Stimulated activated CD8-positive, alpha-beta memory T cell treated with anti-CD3 and anti-CD28 coated beads, Interleukin-15, amount 100 ng/mL, for 4 hours (primary cell): Measurements from ENCODE around the gene TFDP2.
"Not testable (repeated sequence)": the region's sequence is repeated elsewhere in the genome, so short reads cannot be mapped to it uniquely, and the experiment has no call there.

Source experiments
- DNase-seq, 2 donors: peaks; one replicate each; pipeline ENCODE4 v3.0.0-alpha.2; 2020; ENCODE audit warnings: low read depth in 2 of 2

Gene TFDP2

DNA sequence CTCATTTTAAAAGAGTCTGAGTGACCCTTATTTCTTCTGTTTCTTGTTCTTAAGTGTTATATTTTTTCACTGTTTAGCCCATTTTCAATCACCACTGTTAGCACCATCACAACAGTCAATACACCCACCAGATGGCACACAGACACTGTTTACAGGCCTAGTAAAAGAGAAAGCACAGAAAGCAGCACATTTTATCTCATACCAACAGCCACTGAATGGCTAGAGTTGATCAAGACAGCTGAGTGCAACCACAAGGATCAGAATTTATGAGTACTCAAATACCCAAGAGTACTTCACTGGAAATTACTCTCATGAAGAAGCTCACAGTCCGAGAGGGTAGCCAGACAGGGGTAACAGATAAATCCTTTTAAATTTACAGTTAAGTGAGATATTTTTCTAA lies 127.0 kb downstream of the TFDP2 start:
- DNase-seq: no peak

DNA sequence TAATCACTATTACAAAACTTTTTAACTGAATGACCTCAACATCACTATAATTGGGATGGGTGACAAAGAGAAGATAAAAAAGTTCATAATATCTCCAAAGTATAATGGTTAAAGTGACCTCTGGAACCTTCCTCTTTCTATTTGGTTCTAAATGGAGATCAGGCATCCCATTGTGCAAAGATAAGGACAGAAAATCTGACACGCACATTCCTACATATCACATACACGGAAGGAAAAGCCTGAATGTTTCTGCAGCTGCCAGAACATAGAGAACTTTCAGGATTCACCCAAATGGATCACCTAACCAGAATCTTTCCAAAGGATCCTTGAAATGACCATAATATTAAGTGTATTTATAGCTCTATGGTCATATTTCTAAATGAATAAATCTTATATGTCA lies 128.2 kb downstream of the TFDP2 start:
- DNase-seq: no peak

- DNase-seq: no peak
Measured at GRCh38 chr3:142019794-142020320, 129.5 kb downstream of the TFDP2 start.

DNA sequence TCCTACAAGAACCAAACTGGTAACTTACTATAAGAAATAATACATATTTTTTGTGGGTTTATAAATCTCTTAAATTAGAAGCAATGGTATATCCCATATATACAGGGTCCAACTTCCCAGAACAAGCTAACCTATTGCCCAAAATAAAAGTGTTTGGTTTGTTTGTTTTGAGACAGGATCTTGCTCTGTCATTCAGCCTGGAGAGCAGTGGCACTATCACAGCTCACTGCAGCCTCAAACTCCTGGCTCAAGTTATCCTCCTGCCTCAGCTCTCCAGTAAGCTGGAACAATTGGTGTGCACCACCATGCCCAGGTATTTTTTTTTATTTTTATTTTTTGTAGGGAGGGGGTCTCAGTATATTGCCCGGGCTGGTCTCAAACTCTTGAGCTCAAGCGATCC lies 135.4 kb downstream of the TFDP2 start:
- no peak for DNase-seq

DNA sequence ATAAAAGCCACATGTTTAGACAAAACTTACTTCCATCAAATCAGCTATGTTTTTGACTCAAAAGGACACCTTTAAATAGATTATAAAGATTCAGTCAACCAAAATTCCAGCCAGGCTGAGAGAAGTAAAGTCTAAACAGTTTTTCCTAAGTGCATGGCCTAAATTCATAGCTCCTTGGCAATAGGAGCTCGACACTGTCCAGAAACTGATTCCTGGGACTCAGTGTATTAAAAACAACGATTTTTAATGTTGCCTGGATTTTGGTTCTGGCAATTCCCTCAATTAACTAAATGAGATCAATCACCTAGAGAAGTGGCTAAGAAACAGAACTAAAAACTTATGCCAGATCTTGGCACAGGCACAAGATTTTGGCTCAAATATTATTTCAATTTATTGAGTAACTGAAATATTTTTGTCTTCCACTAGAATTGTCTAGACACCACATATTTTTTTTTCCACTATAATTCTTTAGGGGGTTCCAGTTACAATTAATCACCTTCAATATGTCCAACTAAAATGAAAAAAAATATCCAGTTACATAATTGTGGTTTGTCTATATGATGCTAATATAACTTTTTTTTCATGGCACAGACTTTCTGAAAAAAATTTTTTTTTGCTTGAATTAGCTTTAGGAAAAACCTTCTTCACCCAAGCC lies 135.9 kb downstream of the TFDP2 start:
- DNase-seq: no peak

- no peak for DNase-seq
Measured at GRCh38 chr3:142009029-142009428, 140.3 kb downstream of the TFDP2 start.

DNA sequence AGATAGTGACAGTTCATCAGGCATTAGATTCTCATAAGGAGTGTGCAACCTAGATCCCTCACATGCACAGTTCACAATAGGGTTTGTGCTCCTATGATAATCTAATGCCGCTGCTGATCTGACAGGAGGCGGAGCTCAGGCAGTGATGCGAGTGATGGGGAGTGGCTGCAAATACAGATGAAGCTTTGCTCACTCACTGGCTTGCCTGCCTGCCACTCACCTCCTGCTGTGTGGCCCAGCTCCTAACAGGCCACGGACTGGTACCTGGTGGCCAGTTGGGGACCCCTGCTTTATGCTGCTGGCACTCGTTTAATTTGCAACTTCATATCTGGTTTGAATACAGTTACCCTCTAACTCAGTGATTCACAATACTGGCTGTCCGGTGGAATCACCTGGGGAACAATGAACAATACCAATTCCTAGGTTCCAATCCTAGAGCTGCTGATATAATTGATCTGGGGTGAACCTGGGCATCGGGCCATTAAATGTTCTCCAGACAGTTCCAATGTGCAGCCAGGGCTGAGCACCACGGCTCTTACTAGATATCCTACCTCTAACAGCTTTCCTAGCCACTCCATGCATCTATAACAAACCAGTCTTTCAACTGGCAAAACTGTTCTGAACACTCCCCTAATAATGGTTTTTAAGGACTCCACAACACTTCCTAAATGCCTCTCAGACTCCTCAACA lies 141.5 kb downstream of the TFDP2 start:
- DNase-seq: no peak

DNA sequence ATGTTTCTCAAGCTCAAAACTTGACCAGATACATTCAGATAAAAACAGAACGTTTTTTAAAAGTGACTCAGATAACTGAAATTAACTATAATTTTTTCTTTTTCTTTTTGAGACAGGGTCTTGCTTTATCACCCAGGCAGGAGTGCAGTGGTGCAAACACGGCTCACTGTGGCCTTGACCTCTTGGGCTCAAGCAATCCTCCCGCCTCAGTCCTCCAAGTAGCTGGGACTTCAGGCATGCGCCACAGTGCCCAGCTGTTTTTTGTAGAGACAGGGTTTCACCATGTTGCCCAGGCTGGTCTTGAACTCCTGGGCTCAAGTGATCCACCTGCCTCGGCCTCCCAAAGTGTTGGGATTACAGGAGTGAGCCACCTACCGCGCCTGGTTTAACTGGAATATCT lies 144.4 kb downstream of the TFDP2 start:
- not testable (repeated sequence) for DNase-seq

- no peak for DNase-seq
Measured at GRCh38 chr3:142004025-142004424, 145.3 kb downstream of the TFDP2 start.

- DNase-seq: no peak
Measured at GRCh38 chr3:142003291-142003690, 146.1 kb downstream of the TFDP2 start.

- no peak for DNase-seq
Measured at GRCh38 chr3:142000325-142000870, 148.9 kb downstream of the TFDP2 start.

GRCh38 chr3:141998669-141999290 lies 150.6 kb downstream of the TFDP2 start:
- DNase-seq: no peak

DNA sequence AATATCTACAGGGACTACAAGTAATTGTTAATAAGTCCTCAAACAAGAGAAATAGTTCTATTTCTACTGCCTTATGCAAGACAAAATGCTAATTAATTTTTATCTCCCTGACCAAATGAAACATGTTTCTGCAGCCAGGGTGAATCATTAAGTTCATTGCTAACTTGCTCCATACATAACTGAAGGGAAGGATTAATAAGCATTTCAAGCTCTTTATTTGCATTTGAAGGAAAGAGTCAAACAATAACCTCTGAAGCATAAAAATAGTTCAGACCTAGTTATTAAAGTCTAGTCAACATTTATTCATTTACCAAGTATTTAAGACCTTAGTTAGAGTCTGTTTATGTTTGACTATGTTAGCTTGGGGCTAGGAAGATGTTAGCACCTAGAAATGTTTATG lies 152.9 kb downstream of the TFDP2 start:
- DNase-seq: no peak

DNA sequence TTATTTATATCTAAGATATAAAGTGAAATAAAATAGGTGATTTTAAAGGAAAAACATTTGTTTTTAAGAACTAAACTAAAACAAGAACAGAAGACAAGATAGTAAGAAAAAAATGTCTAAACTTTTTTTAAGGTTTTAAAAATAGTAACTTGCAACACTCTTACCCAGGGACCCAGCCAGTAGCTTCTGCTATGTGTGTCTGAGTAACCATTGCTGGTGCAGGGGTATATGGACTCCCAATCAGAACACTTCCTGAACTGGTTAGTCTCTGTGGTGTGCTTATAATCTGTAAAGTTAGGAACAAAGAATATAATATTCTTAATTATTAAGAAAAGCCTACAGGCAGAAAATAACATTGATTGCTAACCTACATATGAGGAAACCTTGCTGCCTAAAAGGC lies 154.5 kb downstream of the TFDP2 start:
- no peak for DNase-seq

DNA sequence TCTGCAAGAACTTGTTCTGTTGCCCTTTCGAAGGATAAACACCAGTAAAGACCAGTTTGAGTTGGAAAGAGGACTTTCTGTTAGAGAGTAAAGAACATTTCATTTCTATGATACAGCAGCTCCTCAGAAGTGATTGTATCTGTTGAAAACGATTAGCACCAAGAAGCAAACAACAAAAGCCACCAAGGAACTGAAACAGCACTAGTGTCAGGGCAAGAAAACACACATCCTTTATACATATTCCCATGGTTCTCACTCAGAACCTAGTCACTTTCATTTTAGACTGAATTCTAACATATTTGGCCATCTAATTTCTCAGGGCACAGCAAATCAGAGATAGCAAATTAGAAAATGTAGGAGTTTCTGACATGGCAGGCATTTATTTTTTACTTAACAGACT lies 156.8 kb downstream of the TFDP2 start:
- no peak for DNase-seq

- DNase-seq: no peak
Measured at GRCh38 chr3:141986548-141987107, 162.7 kb downstream of the TFDP2 start.

GRCh38 chr3:141981084-141981483 lies 168.3 kb downstream of the TFDP2 start:
- no peak for DNase-seq

DNA sequence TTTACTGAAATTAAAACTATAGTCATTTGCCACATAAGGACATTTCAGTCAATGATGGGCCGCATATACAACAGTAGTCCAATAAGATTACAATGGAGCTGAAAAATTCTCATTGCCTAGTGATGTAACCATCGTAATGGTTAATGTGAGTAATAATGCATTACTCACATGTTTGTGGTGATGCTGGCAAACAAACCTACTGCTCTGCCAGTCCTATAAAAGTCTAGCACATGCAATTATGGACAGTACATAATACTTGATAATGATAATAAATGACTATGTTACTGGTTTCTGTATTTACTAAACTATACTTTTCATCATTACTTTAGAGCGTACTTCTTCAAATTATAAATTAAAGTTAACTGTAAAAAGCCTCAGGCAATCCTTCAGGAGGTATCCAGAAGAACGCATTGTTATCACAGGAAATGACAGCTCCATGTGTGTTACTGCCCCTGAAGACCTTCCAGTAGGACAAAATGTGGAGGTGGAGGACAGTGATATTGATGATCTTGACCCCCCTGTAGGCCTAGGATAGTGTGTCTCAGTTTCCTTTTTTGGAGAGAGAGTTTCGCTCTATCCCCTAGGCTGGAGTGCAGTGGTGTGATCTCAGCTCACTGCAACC lies 170.2 kb downstream of the TFDP2 start:
- DNase-seq: no peak

DNA sequence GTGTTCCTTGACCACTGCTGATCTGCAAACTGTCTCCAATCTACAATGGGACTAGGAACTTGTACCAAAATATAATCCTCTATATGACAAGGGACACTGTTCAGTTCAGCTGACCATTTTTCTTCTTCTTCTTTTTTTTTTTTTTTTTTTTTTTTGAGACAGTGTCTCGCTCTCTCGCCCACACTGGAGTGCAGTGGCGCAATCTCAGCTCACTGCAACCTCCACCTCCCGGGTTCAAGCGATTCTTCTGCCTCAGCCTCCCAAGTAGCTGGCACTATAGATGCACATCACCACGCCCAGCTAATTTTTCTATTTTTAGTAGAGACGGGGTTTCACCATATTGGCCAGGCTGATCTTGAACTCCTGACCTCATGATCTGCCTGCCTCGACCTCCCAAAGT lies 174.6 kb downstream of the TFDP2 start:
- DNase-seq: not testable (repeated sequence)

GRCh38 chr3:141972399-141972798 lies 176.9 kb downstream of the TFDP2 start:
- DNase-seq: no peak

- DNase-seq: no peak
Measured at GRCh38 chr3:141971571-141971970, 177.8 kb downstream of the TFDP2 start.

DNA sequence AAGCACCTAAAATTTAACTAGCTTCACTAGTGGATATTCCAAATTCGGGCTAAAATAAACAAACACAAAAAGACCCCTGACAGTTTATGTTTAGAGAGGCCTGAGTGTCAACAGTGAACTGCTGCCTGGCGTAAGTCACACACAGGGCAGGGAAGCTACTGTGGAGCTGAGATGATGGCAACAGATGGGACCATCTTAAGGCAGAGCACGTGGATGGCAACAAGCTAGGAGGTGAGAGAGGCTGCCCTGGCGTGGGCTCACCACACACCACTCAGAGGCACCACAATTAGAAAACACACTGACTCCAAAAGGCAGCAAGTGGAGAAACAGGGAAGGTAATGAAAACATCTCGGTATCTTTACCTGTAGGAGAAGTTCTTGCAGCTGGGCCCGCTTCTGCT lies 179.6 kb downstream of the TFDP2 start:
- no peak for DNase-seq
